DOHH2 (cell line): ENCODE measurements around the gene PCP2.

Source experiments
- CTCF ChIP-seq: fragments of 200-600 bp; sonication (generic); IDR thresholded peaks from one replicate; pipeline ENCODE4 v1.5.1; 2014; ENCODE audit warnings: antibody characterized with exemption, mild to moderate bottlenecking, low read depth, low read length; ENCODE audit not compliant: poor library complexity, severe bottlenecking
- EZH2phosphoT487 ChIP-seq: fragments of 200-600 bp; sonication (generic); IDR thresholded peaks from 2 replicates; pipeline ENCODE4 v1.6.1; 2017; ENCODE audit warnings: borderline replicate concordance, mild to moderate bottlenecking, antibody characterized with exemption, low read length, moderate library complexity, mixed read lengths

GRCh38 chr19:7636317-7636690 is 2.8 kb upstream of the PCP2 start:
- TF ChIP-seq CTCF = no peak
- no peak for TF ChIP-seq EZH2phosphoT487
